ENCODE data around the gene GRK5.

Gene GRK5

GRCh38 chr10:119221201-119221600 lies 13.8 kb downstream of the GRK5 start:
- H3K9me3 ChIP-seq (ENCODE audit: insufficient read depth, low read length, severe bottlenecking) = no peaks in the 10 kb centered on the region
- H3K9ac ChIP-seq (ENCODE audit: low read depth, low read length) = no peak overlapping the region
- ATAC-seq (ENCODE audit: insufficient read depth, low read depth) (no peak), DNase-seq (no peak)
- H3K4me3 ChIP-seq (ENCODE audit: low read depth in 1 of 2, low read length in 2 of 2) = no peak overlapping the region
- H3K79me2 ChIP-seq (ENCODE audit: insufficient read depth, low read length) = peaks cover 21% of the 10 kb centered on the region; the same call in 1 of the 2 replicates
- no peak overlapping the region for H2AFZ ChIP-seq (ENCODE audit: low read depth, low read length)
- no peaks in the 10 kb centered on the region for H3K27me3 ChIP-seq (ENCODE audit: insufficient read depth, low read length, poor library complexity)
- no peaks in the 10 kb centered on the region for H3K36me3 ChIP-seq (ENCODE audit: insufficient read depth, low read length)
- no peak overlapping the region for H3K4me2 ChIP-seq (ENCODE audit: insufficient read depth, low read length)
- no peaks in the 10 kb centered on the region for H3K4me1 ChIP-seq (ENCODE audit: insufficient read depth, low read length)
- H4K20me1 ChIP-seq (ENCODE audit: insufficient read depth, low read length) = peaks cover 12% of the 10 kb centered on the region; the same call in 1 of the 2 replicates
- TF ChIP-seq CTCF (IDR thresholded peaks at IDR 0.05; ENCODE audit: borderline replicate concordance, extremely low read depth, low read length, poor library complexity, severe bottlenecking) (no peak), EZH2 (IDR thresholded peaks at IDR 0.05; ENCODE audit: borderline replicate concordance, low read depth, low read length, severe bottlenecking) (no peak)
- H3K27ac ChIP-seq (ENCODE audit: low read length) = no peak overlapping the region

- Histone ChIP-seq H3K9ac (ENCODE audit: low read depth, low read length) (no peak overlapping the region), H3K4me1 (ENCODE audit: insufficient read depth, low read length) (no peaks in the 10 kb centered on the region), H3K79me2 (ENCODE audit: insufficient read depth, low read length) (peaks cover 19% of the 10 kb centered on the region; the same call in 1 of the 2 replicates), H3K9me3 (ENCODE audit: insufficient read depth, low read length, severe bottlenecking) (no peaks in the 10 kb centered on the region), H4K20me1 (ENCODE audit: insufficient read depth, low read length) (peaks cover 12% of the 10 kb centered on the region; the same call in 1 of the 2 replicates), H2AFZ (ENCODE audit: low read depth, low read length) (no peak overlapping the region), H3K27ac (ENCODE audit: low read length) (no peak overlapping the region), H3K4me2 (ENCODE audit: insufficient read depth, low read length) (no peak overlapping the region), H3K4me3 (ENCODE audit: low read depth in 1 of 2, low read length in 2 of 2) (no peak overlapping the region), H3K27me3 (ENCODE audit: insufficient read depth, low read length, poor library complexity) (no peaks in the 10 kb centered on the region), H3K36me3 (ENCODE audit: insufficient read depth, low read length) (no peaks in the 10 kb centered on the region)
- DNase-seq = no peak
- TF ChIP-seq EZH2 (IDR thresholded peaks at IDR 0.05; ENCODE audit: borderline replicate concordance, low read depth, low read length, severe bottlenecking) (no peak), CTCF (IDR thresholded peaks at IDR 0.05; ENCODE audit: borderline replicate concordance, extremely low read depth, low read length, poor library complexity, severe bottlenecking) (no peak)
- no peak for ATAC-seq (ENCODE audit: insufficient read depth, low read depth)
Measured at GRCh38 chr10:119221666-119222065, 14.3 kb downstream of the GRK5 start.

DNA sequence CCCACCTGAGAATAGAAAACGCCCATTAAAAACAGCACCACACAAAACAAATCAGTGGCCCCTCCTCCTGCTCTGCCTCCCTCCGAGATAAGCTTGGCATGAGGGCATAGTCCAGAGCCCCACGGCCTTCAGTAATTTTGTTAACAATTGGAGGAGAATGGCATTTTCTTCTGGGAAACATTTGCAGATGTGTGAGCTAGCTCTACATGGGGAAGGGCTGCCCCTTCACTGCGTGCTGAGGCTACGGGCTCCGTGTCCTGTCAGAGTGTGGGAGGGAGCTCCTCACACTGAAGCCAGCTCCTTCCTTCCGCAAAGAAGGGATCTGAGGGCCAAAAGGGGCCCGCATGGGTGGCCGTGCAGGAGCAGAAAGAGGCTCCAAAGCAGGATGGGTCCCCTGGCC lies 15.2 kb downstream of the GRK5 start:
- TF ChIP-seq CTCF (IDR thresholded peaks at IDR 0.05; ENCODE audit: borderline replicate concordance, extremely low read depth, low read length, poor library complexity, severe bottlenecking) = no peak
- TF ChIP-seq EZH2 (IDR thresholded peaks at IDR 0.05; ENCODE audit: borderline replicate concordance, low read depth, low read length, severe bottlenecking) = no peak
- no peak overlapping the region for H3K9ac ChIP-seq (ENCODE audit: low read depth, low read length)
- H3K79me2 ChIP-seq (ENCODE audit: insufficient read depth, low read length) = peaks cover 20% of the 10 kb centered on the region
- no peaks in the 10 kb centered on the region for H3K27me3 ChIP-seq (ENCODE audit: insufficient read depth, low read length, poor library complexity)
- no peaks in the 10 kb centered on the region for H3K9me3 ChIP-seq (ENCODE audit: insufficient read depth, low read length, severe bottlenecking)
- H3K4me3 ChIP-seq (ENCODE audit: low read depth in 1 of 2, low read length in 2 of 2) = no peak overlapping the region
- H2AFZ ChIP-seq (ENCODE audit: low read depth, low read length) = no peak overlapping the region
- no peaks in the 10 kb centered on the region for H3K36me3 ChIP-seq (ENCODE audit: insufficient read depth, low read length)
- no peaks in the 10 kb centered on the region for H3K4me1 ChIP-seq (ENCODE audit: insufficient read depth, low read length)
- H4K20me1 ChIP-seq (ENCODE audit: insufficient read depth, low read length) = peaks cover 12% of the 10 kb centered on the region; the same call in 1 of the 2 replicates
- DNase-seq (no peak), ATAC-seq (ENCODE audit: insufficient read depth, low read depth) (no peak)
- no peak overlapping the region for H3K4me2 ChIP-seq (ENCODE audit: insufficient read depth, low read length)
- H3K27ac ChIP-seq (ENCODE audit: low read length) = no peak overlapping the region

DNA sequence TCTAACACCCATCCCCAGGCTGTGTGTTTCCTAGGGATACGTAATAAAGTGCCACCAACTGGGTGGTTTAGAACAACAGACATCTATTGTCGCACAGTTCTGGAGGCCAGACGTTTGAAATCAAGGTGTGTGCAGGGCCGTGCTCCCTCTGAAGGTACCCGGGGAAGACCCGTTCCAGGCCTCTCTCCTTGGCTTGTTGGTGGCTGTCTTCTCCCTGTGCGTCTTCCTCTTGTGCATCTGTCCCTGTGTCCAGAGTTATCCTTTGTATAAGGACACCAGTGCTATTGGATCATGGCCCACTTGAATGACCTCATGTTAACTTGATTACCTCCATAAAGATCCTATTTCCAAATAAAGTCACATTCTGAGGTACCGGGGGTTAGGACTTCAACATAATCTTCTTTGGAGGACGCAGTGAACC lies 15.6 kb downstream of the GRK5 start:
- Histone ChIP-seq H3K79me2 (ENCODE audit: insufficient read depth, low read length) (peaks cover 16% of the 10 kb centered on the region), H4K20me1 (ENCODE audit: insufficient read depth, low read length) (peaks cover 12% of the 10 kb centered on the region; the same call in 1 of the 2 replicates), H3K4me2 (ENCODE audit: insufficient read depth, low read length) (no peak overlapping the region), H3K27ac (ENCODE audit: low read length) (no peak overlapping the region), H3K9me3 (ENCODE audit: insufficient read depth, low read length, severe bottlenecking) (no peaks in the 10 kb centered on the region), H3K4me1 (ENCODE audit: insufficient read depth, low read length) (no peaks in the 10 kb centered on the region), H2AFZ (ENCODE audit: low read depth, low read length) (no peak overlapping the region), H3K36me3 (ENCODE audit: insufficient read depth, low read length) (no peaks in the 10 kb centered on the region), H3K27me3 (ENCODE audit: insufficient read depth, low read length, poor library complexity) (no peaks in the 10 kb centered on the region), H3K4me3 (ENCODE audit: low read depth in 1 of 2, low read length in 2 of 2) (no peak overlapping the region), H3K9ac (ENCODE audit: low read depth, low read length) (no peak overlapping the region)
- TF ChIP-seq EZH2 (IDR thresholded peaks at IDR 0.05; ENCODE audit: borderline replicate concordance, low read depth, low read length, severe bottlenecking) (no peak), CTCF (IDR thresholded peaks at IDR 0.05; ENCODE audit: borderline replicate concordance, extremely low read depth, low read length, poor library complexity, severe bottlenecking) (no peak)
- no peak for DNase-seq
- no peak for ATAC-seq (ENCODE audit: insufficient read depth, low read depth)
